Lower leg skin (tissue), 3 donors: ENCODE measurements around the gene HCRT.

Experiments
- CTCF ChIP-seq, 3 donors: fragments of 450-650 bp; IDR thresholded peaks; one replicate each; pipeline ENCODE4 v1.5.1; 2016; ENCODE audit warnings: antibody characterized with exemption in 3 of 3, mild to moderate bottlenecking in 3 of 3, moderate library complexity in 2 of 3
- POLR2A ChIP-seq, 2 donors: fragments of 450-650 bp; IDR thresholded peaks; one replicate each; pipeline ENCODE4 v1.6.1; 2016 to 2017; ENCODE audit warnings: antibody characterized with exemption in 2 of 2, mild to moderate bottlenecking in 1 of 2, moderate library complexity in 1 of 2

GRCh38 chr17:42146911-42147607, 38.2 kb downstream of the HCRT start:
- no peak for TF ChIP-seq POLR2A (IDR thresholded peaks at IDR 0.05)
- TF ChIP-seq CTCF (IDR thresholded peaks at IDR 0.05), result no peak
